ENCODE results near the gene CHD1. TPM values are rescaled to one million over a fixed set of nuclear protein-coding genes. Genes with fewer than 3 reads are reported as not detected.

CHD1 gene
- total and polyA plus RNA-seq, 2 of the 13 experiments (the other 11 are each of a cell fraction or from before 2014, with no cell fraction given), result 22.8 to 55.9 TPM

DNA sequence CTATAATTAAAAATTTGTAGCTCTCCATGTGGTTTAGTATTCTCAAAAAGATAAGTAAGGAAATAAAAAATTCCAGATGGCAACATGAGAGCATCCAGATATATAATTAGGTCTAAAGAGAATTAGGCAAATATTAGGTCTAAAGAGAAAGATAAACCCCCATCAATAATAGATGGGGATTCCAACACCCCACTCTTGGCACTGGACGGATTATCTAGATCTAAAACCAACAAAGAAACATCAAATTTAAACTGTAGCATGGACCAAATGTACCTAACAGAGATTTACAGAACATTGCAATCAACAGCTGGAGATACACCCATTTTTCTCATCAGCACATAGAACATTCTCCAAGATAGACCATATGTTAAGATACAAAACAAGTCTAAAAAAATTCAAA is 123.7 kb downstream of the CHD1 start (continued):
- TF ChIP-seq AFF4 (CRISPR knock-in tag; IDR thresholded peaks at IDR 0.05) (no peak), ZFP36L1 (CRISPR knock-in tag; IDR thresholded peaks at IDR 0.05) (no peak), ZKSCAN1 (IDR thresholded peaks at IDR 0.05; ENCODE audit: low read length) (no peak)
- TF ChIP-seq, protein P1, sequence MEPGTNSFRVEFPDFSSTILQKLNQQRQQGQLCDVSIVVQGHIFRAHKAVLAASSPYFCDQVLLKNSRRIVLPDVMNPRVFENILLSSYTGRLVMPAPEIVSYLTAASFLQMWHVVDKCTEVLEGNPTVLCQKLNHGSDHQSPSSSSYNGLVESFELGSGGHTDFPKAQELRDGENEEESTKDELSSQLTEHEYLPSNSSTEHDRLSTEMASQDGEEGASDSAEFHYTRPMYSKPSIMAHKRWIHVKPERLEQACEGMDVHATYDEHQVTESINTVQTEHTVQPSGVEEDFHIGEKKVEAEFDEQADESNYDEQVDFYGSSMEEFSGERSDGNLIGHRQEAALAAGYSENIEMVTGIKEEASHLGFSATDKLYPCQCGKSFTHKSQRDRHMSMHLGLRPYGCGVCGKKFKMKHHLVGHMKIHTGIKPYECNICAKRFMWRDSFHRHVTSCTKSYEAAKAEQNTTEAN (CRISPR knock-in tag; conservative IDR thresholded peaks at IDR 0.05), result no peak

- TF ChIP-seq, protein P2, sequence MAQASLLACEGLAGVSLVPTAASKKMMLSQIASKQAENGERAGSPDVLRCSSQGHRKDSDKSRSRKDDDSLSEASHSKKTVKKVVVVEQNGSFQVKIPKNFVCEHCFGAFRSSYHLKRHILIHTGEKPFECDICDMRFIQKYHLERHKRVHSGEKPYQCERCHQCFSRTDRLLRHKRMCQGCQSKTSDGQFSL (CRISPR knock-in tag; IDR thresholded peaks at IDR 0.05), result no peak
- TF ChIP-seq IRX3 (CRISPR knock-in tag; IDR thresholded peaks at IDR 0.05; ENCODE audit: borderline replicate concordance, low read depth) (no peak), YEATS2 (CRISPR knock-in tag; IDR thresholded peaks at IDR 0.05; ENCODE audit: borderline replicate concordance) (no peak), ZMYM4 (CRISPR knock-in tag; IDR thresholded peaks at IDR 0.05) (no peak), ZNF33A (CRISPR knock-in tag; IDR thresholded peaks at IDR 0.05; ENCODE audit: borderline replicate concordance) (no peak)
- H3K4me1 ChIP-seq (ENCODE audit: insufficient read depth, low read length), result no peaks in the 10 kb centered on the region
- H3K27me3 ChIP-seq (ENCODE audit: control insufficient read depth in 1 of 2, insufficient read depth in 2 of 2, low read length in 2 of 2), result no peaks in the 10 kb centered on the region
- ChIA-PET CTCF (ENCODE audit: low intra/inter-chr PET ratio, low total read pairs) (no interaction called here), POLR2A (no interaction called here)
- no peak overlapping the region for H3K9ac ChIP-seq (ENCODE audit: insufficient read depth, low read depth, low read length)
- FAIRE-seq (no peak), DNase-seq (ENCODE audit: low spot score) (no peak), ATAC-seq (no peak)
- H3K4me2 ChIP-seq (ENCODE audit: low read depth, low read length), result no peak overlapping the region
- H3K9me3 ChIP-seq (ENCODE audit: low read length), result peaks cover 22% of the 10 kb centered on the region
- intact Hi-C loops (cut with micrococcal nuclease; ENCODE audit: unreplicated experiment) (no loop called here), in situ Hi-C loops (cut with HindIII; ENCODE audit: extremely low pct_ligation_motif_present, low pct_unique_long_range_greater_than_20kb) (no loop called here)
- no peak overlapping the region for H2AFZ ChIP-seq (ENCODE audit: low read length)
- WGBS (ENCODE audit: low lambda C conversion rate), result 41% methylated on average over 2 of the region's 2 CpGs
- no peaks in the 10 kb centered on the region for H3K79me2 ChIP-seq (ENCODE audit: insufficient read depth, low read length)
- H3K27ac ChIP-seq (ENCODE audit: extremely low read length, insufficient read depth, low read length), result no peak overlapping the region
- H4K20me1 ChIP-seq (ENCODE audit: insufficient read depth, low read length), result no peaks in the 10 kb centered on the region
- H3K4me3 ChIP-seq (replicated peaks in 1 of 3; ENCODE audit: insufficient read depth in 1 of 3, low read depth in 2 of 3, low read length in 3 of 3), result no peak overlapping the region
- BruUV-seq (replicated peaks), result no TSS peak
- H3K36me3 ChIP-seq (replicated peaks in 1 of 2; ENCODE audit: control insufficient read depth in 1 of 2, insufficient read depth in 2 of 2, low read length in 2 of 2), result no peaks in the 10 kb centered on the region
Observed at GRCh38 chr5:98804066-98804465, 124.7 kb downstream of the CHD1 start.

Small RNA genes lying within 50 kb of the gene (small RNA-seq; reads per million reads assigned to genes)
- gene RF00019 (ENCODE audit: insufficient read depth in 2 of 3, insufficient read length in 3 of 3, low read depth in 2 of 3, low replicate concordance in 1 of 3) (0 reads per million in 3 experiments), gene RNU6-402P (ENCODE audit: insufficient read depth in 2 of 3, insufficient read length in 3 of 3, low read depth in 2 of 3, low replicate concordance in 1 of 3) (0 reads per million in 3 experiments)

Other genes starting within 250 kb of the CHD1 start
- gene RGMB, start 155.3 kb downstream of the CHD1 start, total RNA-seq (2016; rRNA removed; fragmentation: Illumina TruSeq; extraction: Trizol), result 2.3 and 3.8 TPM in 2 replicates
- gene RGMB, start 155.3 kb downstream of the CHD1 start, polyA plus RNA-seq (2011; rRNA removed), result 3.0 and 3.1 TPM in 2 replicates

Data from HepG2 (cell line).